HCT116 (cell line): Measurements from ENCODE around the gene HNRNPA2B1.

Experiments
- CEBPB ChIP-seq: IDR thresholded peaks from 2 replicates; pipeline ENCODE4 v1.6.1; 2012; ENCODE audit warnings: low read depth
- CTCF ChIP-seq, 3 experiments: fragments of 200-600 bp in 1 of 3; sonication (generic) in 1 of 3; IDR thresholded peaks in 2 of 3; conservative IDR thresholded peaks in 1 of 3; 2 replicates each; pipeline ENCODE4 v1.5.1; 2012 to 2017; ENCODE audit warnings: low read depth in 2 of 3, low read length in 2 of 3, antibody characterized with exemption in 1 of 3, borderline replicate concordance in 1 of 3, control low read depth in 1 of 3, mild to moderate bottlenecking in 1 of 3, mixed read lengths in 1 of 3, mixed run types in 1 of 3, moderate library complexity in 1 of 3; ENCODE audit not compliant: insufficient read depth in 1 of 3
- EZH2 ChIP-seq: fragments of 200-600 bp; sonication (generic); IDR thresholded peaks from 2 replicates; pipeline ENCODE4 v1.6.1; 2017; ENCODE audit warnings: antibody characterized with exemption, mixed run types
- POLR2A ChIP-seq: IDR thresholded peaks from 2 replicates; pipeline ENCODE4 v1.7.0; 2011; ENCODE audit warnings: borderline replicate concordance; ENCODE audit not compliant: insufficient read depth, insufficient read length; ENCODE audit errors: extremely low read depth
- SP1 ChIP-seq: IDR thresholded peaks from 2 replicates; pipeline ENCODE4 v1.6.1; 2012; ENCODE audit warnings: low read depth
- YY1 ChIP-seq: IDR thresholded peaks from 2 replicates; pipeline ENCODE4 v1.6.1; 2011; ENCODE audit warnings: low read length, low read depth, moderate library complexity, mild to moderate bottlenecking; ENCODE audit not compliant: insufficient replicate concordance; ENCODE audit errors: extremely low read depth

GRCh38 chr7:26160896-26161295, 39.6 kb downstream of the HNRNPA2B1 start:
- TF ChIP-seq CEBPB (no peak), EZH2 (no peak), SP1 (no peak), YY1 (no peak), CTCF (IDR thresholded peaks at IDR 0.05 in 2 of 3, conservative IDR thresholded peaks at IDR 0.05 in 1 of 3; ENCODE audit: borderline replicate concordance in 1 of 3, insufficient read depth in 1 of 3, low read depth in 2 of 3, low read length in 2 of 3) (no peak), POLR2A (no peak)
